RWPE2 (cell line): ENCODE measurements around the gene LRRC45.

ENCODE experiments used
- ATAC-seq: fragments of 200-7000 bp; cut with Tn5 transposase; 3 replicates; pipeline ENCODE4 v1.9.1; 2021; ENCODE audit warnings: low read depth
- DNase-seq: peaks from one replicate; pipeline ENCODE4 v3.0.0-alpha.2; 2020; ENCODE audit warnings: low spot score
- H3K27ac ChIP-seq: fragments of 450-650 bp; 2 replicates; pipeline ENCODE4 v1.5.1; 2017; ENCODE audit warnings: mild to moderate bottlenecking; ENCODE audit not compliant: poor library complexity, severe bottlenecking
- H3K27me3 ChIP-seq: fragments of 250-450 bp; sonication (Bioruptor Pico); 2 replicates; pipeline ENCODE4 v1.5.1; 2021; ENCODE audit warnings: mild to moderate bottlenecking, moderate library complexity; ENCODE audit not compliant: insufficient read depth, poor library complexity, severe bottlenecking
- H3K36me3 ChIP-seq: fragments of 250-450 bp; sonication (Bioruptor Pico); 2 replicates; pipeline ENCODE4 v1.5.1; 2020; ENCODE audit warnings: low read depth, mild to moderate bottlenecking, moderate library complexity
- H3K4me1 ChIP-seq: fragments of 250-450 bp; sonication (Bioruptor Pico); 2 replicates; pipeline ENCODE4 v1.5.1; 2021; ENCODE audit warnings: mild to moderate bottlenecking, moderate library complexity; ENCODE audit not compliant: insufficient read depth, poor library complexity, severe bottlenecking
- H3K4me3 ChIP-seq: fragments of 250-450 bp; sonication (Bioruptor Pico); 2 replicates; pipeline ENCODE4 v1.5.1; 2021; ENCODE audit warnings: mild to moderate bottlenecking, moderate library complexity; ENCODE audit not compliant: severe bottlenecking
- H3K9me3 ChIP-seq: fragments of 250-450 bp; sonication (Bioruptor Pico); 2 replicates; pipeline ENCODE4 v1.5.1; 2021; ENCODE audit warnings: mild to moderate bottlenecking, moderate library complexity; ENCODE audit not compliant: severe bottlenecking
- CTCF ChIP-seq: fragments of 450-650 bp; IDR thresholded peaks from one replicate; pipeline ENCODE4 v1.5.1; 2017; ENCODE audit warnings: mild to moderate bottlenecking, moderate library complexity; ENCODE audit not compliant: poor library complexity, severe bottlenecking

Gene LRRC45

GRCh38 chr17:82005701-82006348 lies 17.3 kb upstream of the LRRC45 start:
- Histone ChIP-seq H3K9me3 (no peaks in the 10 kb centered on the region), H3K4me3 (no peak overlapping the region), H3K4me1 (peaks cover 23% of the 10 kb centered on the region), H3K27ac (no peak overlapping the region), H3K27me3 (no peaks in the 10 kb centered on the region), H3K36me3 (no peaks in the 10 kb centered on the region)
- ATAC-seq (no peak), DNase-seq (no peak)
- TF ChIP-seq CTCF, result no peak

DNA sequence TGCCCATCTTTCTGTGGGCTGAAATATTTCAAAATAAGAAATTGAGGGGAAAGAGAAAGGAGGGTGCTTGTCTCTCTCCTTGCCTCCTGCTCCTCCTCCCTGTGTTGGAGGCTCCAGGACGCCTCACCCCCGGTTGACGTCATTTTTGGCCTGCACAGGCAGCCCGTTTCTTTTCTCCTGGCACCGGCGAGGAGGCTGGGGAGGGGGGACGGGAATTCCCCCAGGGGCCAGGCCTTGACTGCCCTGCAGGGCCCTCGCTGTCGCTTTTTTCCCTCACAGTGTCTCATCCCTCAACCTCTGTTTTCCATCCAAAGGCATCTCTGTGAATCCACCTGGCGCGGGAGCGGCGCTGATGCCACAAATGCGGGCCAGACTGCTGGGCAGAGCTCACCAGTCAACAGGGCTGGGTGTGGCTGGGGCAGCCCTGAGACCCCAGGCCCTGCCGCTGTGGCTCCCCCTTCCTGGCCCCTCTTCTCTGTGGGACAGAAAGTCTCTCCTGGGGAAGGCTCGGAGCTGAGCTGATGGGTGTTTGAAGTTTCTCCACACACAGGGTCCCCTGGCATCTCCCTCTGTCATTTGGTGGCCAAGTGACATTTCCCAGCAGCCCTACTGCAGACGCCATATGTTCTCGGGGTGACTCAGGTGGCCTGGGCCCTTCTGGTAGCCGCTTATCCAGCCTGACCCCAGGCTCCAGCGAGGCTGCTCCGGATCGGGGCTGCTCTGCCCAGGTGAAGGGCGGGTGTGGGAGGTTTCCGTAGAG lies 16.5 kb upstream of the LRRC45 start:
- no peak for TF ChIP-seq CTCF
- no peak for ATAC-seq
- Histone ChIP-seq H3K9me3 (no peaks in the 10 kb centered on the region), H3K4me1 (peaks cover 23% of the 10 kb centered on the region), H3K4me3 (no peak overlapping the region), H3K27me3 (no peaks in the 10 kb centered on the region), H3K27ac (no peak overlapping the region), H3K36me3 (no peaks in the 10 kb centered on the region)
- no peak for DNase-seq

- no peak overlapping the region for H3K27ac ChIP-seq
These were observed 15.9 kb upstream of the LRRC45 start for GRCh38 chr17:82007228-82007494.

DNA sequence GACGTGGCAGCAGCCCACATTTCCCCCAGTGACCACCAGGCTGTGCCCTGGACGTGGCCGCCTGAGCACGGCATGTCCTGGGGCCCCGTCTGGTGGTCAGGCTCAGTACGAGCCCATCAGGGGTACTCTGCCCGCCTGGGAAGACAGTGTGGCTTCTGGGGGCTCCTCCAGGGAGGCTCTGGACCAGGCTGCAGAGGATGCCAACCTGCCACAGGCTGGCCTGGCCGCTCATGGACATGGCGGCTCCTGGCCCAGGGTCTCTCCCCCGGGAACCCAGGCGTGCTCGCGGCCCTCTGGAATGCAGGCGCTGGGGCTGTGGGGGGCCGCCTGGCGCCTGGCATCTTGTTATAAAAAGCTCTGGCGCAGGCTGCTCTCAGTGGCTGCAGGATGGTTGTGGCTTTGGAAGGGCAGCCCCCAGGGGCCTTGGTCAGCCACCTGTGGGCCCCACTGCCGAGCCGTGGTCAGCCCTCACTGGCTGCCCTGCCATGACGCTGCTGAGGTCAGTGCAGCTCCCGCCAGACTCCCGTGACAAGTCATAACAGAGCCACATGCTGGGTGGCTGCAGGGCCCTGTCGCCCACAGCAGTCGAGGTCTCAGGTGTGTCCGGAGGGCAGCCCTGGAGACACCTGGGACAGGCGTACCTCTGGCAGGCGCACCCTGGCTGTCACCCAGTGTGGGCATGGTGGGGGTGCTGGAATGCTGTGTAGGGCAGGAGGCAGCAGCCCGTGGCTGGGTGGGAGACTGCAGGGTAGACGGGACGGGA lies 15.4 kb upstream of the LRRC45 start:
- Histone ChIP-seq H3K36me3 (no peaks in the 10 kb centered on the region), H3K27me3 (no peaks in the 10 kb centered on the region), H3K4me3 (no peak overlapping the region), H3K9me3 (no peaks in the 10 kb centered on the region), H3K27ac (no peak overlapping the region), H3K4me1 (peaks cover 23% of the 10 kb centered on the region)
- ATAC-seq (no peak), DNase-seq (no peak)
- TF ChIP-seq CTCF, result no peak

More at GRCh38 chr17:82007228-82007494, 15.9 kb upstream of the LRRC45 start:
- H3K27me3 ChIP-seq, result no peaks in the 10 kb centered on the region
- H3K4me1 ChIP-seq, result peaks cover 23% of the 10 kb centered on the region
- H3K36me3 ChIP-seq, result no peaks in the 10 kb centered on the region
- DNase-seq (no peak), ATAC-seq (no peak)
- no peak overlapping the region for H3K4me3 ChIP-seq
- TF ChIP-seq CTCF, result no peak
- H3K9me3 ChIP-seq, result no peaks in the 10 kb centered on the region
